SK-N-SH (cell line): ENCODE results near the gene AFF3.

Experiments used
- CTCF ChIP-seq: fragments of 200-600 bp; sonication (generic); IDR thresholded peaks from 2 replicates; pipeline ENCODE4 v1.6.1; 2017; ENCODE audit warnings: antibody characterized with exemption, mild to moderate bottlenecking, moderate library complexity
- EP300 ChIP-seq, 2 experiments: IDR thresholded peaks; 2 replicates each; pipeline versions ENCODE4 v1.4.0 to v1.6.1; 2012; ENCODE audit warnings: borderline replicate concordance in 1 of 2, low read depth in 1 of 2, low read length in 1 of 2
- GATA2 ChIP-seq: sonication (generic); formaldehyde crosslinking; IDR thresholded peaks from 2 replicates; pipeline ENCODE4 v1.5.0; 2020; ENCODE audit warnings: mild to moderate bottlenecking, missing genetic modification reagents
- IRF3 ChIP-seq: fragments of 150-350 bp; IDR thresholded peaks from 2 replicates; pipeline ENCODE4 v1.6.1; 2016; ENCODE audit warnings: mild to moderate bottlenecking, low read depth, low read length
- PBX3 ChIP-seq: IDR thresholded peaks from 2 replicates; pipeline ENCODE4; 2012
- POLR2AphosphoS5 ChIP-seq: IDR thresholded peaks from 2 replicates; pipeline ENCODE4 v1.6.1; 2012; ENCODE audit warnings: low read depth, low read length
- RAD21 ChIP-seq: IDR thresholded peaks from 2 replicates; pipeline ENCODE4 v1.6.1; 2012; ENCODE audit warnings: mild to moderate bottlenecking, low read length
- REST ChIP-seq: IDR thresholded peaks from 2 replicates; pipeline ENCODE4 v1.6.1; 2012; ENCODE audit warnings: mild to moderate bottlenecking, low read depth, low read length, moderate library complexity
- RFX5 ChIP-seq: IDR thresholded peaks from 2 replicates; pipeline ENCODE4 v1.6.1; 2012; ENCODE audit warnings: mild to moderate bottlenecking, improper control_type of control experiment, low read length
- SIN3A ChIP-seq: IDR thresholded peaks from 2 replicates; pipeline ENCODE4 v1.6.1; 2012; ENCODE audit warnings: low read depth, mild to moderate bottlenecking, low read length, moderate library complexity, borderline replicate concordance
- TCF12 ChIP-seq: IDR thresholded peaks from 2 replicates; pipeline ENCODE4 v1.4.0; 2012
- USF2 ChIP-seq: fragments of 150-350 bp; IDR thresholded peaks from 2 replicates; pipeline ENCODE4 v1.6.1; 2017; ENCODE audit warnings: antibody characterized with exemption, low read length, low read depth, borderline replicate concordance

- TF ChIP-seq EP300 (IDR thresholded peaks at IDR 0.05; ENCODE audit: borderline replicate concordance in 1 of 2, low read depth in 1 of 2, low read length in 1 of 2) (no peak), CTCF (no peak), RFX5 (no peak), POLR2AphosphoS5 (no peak), RAD21 (no peak), TCF12 (no peak), IRF3 (no peak), GATA2 (no peak), USF2 (no peak), REST (no peak), PBX3 (no peak), SIN3A (no peak)
These were observed 310.6 kb downstream of the AFF3 start for GRCh38 chr2:99831772-99832171.
